H1 (cell line): Measurements from ENCODE around the gene BAZ1B. TPM values are rescaled to one million over a fixed set of nuclear protein-coding genes. Genes with fewer than 3 reads are reported as not detected.

Experiments
- BCL11A ChIP-seq, 2 experiments: IDR thresholded peaks; one replicate each; pipeline ENCODE4 v1.6.1; 2011; ENCODE audit warnings: low read depth in 2 of 2, low read length in 2 of 2, mild to moderate bottlenecking in 2 of 2
- EZH2 ChIP-seq: fragments of 200-600 bp; sonication (generic); IDR thresholded peaks from 2 replicates; pipeline ENCODE4 v1.7.1; 2012; ENCODE audit warnings: low read depth, mild to moderate bottlenecking, moderate library complexity, low read length, inconsistent platforms; ENCODE audit not compliant: severe bottlenecking
- PHF8 ChIP-seq: fragments of 200-600 bp; sonication (generic); conservative IDR thresholded peaks from 2 replicates; pipeline ENCODE4 v1.7.1; 2012; ENCODE audit warnings: low read depth, mild to moderate bottlenecking, inconsistent platforms, low read length, moderate library complexity
- YY1 ChIP-seq: IDR thresholded peaks from 2 replicates; pipeline ENCODE4 v1.6.1; 2011; ENCODE audit warnings: low read depth, mild to moderate bottlenecking, low read length
- polyA plus RNA-seq, 7 experiments: library from polyadenylated mRNA; depleted of rRNA in 3 of 7; stranded (reverse) in 5 of 7; unstranded in 2 of 7; fragments of >200 nt in 5 of 7; fragments of 200-250 nt in 2 of 7; gene quantifications; 1 replicate in 5 of 7; 2 replicates in 1 of 7; 4 replicates in 1 of 7; pipeline versions ENCODE4 v1.2.1 to v1.2.3, GENCODE V29; 2011 to 2013; ENCODE audit warnings: missing spikeins in 2 of 7, mixed read lengths in 2 of 7
- total RNA-seq: library from RNA; stranded (reverse); fragmentation: NEBNext Ultra II Directional; extraction: Animal tissue kit (Norgen Biotek cat#: 25700); gene quantifications from 2 replicates; pipeline ENCODE4 v1.2.1, GENCODE V29; 2021

The BAZ1B gene
- total and polyA plus RNA-seq, 2 of the 8 experiments (the other 6 are each of a cell fraction or from before 2014, with no cell fraction given): 21.0 to 86.8 TPM

DNA sequence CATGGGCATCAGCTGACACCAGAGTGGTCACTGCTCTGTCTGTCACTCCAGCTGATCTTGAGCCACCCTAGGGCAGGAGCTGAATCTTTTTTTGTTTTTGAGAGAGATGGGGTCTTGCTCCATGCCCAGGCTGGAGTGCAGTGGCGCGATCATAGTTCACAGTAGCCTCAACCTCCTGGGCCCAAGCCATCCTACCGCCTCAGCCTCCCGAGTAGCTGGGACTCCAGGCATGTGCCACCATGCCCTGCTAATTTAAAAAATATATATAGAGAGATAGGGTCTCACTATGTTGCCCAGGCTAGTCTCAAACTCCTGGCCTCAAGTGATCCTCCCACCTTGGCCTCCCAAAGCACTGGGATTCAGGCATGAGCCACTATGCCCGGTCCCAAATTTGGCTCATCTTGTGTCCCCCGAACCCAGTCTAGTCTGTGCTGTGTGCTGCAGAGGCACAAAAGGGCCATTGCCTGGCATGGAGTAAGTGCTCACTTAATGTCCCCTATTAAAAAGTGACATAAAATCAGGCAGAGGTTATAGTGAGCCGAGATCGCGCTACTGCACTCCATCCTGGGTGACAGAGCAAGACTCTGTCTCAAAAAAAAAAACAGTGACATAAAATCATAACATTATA lies 96.6 kb downstream of the BAZ1B start (continued):
- no peak for TF ChIP-seq PHF8
- no peak for TF ChIP-seq EZH2
- TF ChIP-seq BCL11A (IDR thresholded peaks at IDR 0.05; ENCODE audit: low read depth in 2 of 2, low read length in 2 of 2): no peak
- no peak for TF ChIP-seq YY1
